HL-60 (cell line): ENCODE data around the gene CCNJ.
A peak's percentile ranks its signal among the peaks of the same experiment; 100 is the strongest.

ENCODE experiments used
- DNase-seq, 2 experiments: peaks; one replicate each; pipeline ENCODE4 v3.0.0-alpha.2; 2010 to 2020; ENCODE audit warnings: low read depth in 1 of 2, low spot score in 1 of 2
- H3K27ac ChIP-seq: fragments of 250-450 bp; sonication (Bioruptor Pico); replicated peaks from 2 replicates; pipeline ENCODE4 v1.5.1; 2020; ENCODE audit warnings: mild to moderate bottlenecking, moderate library complexity
- H3K27me3 ChIP-seq: fragments of 250-450 bp; sonication (Bioruptor Pico); 2 replicates; pipeline ENCODE4 v1.5.1; 2021; ENCODE audit warnings: mild to moderate bottlenecking, moderate library complexity; ENCODE audit not compliant: insufficient read depth, poor library complexity, severe bottlenecking
- H3K4me3 ChIP-seq: replicated peaks from 2 replicates; pipeline ENCODE4 v1.5.1; 2011; ENCODE audit warnings: mild to moderate bottlenecking, control low read depth, low read length; ENCODE audit not compliant: insufficient read depth
- CTCF ChIP-seq: IDR thresholded peaks from one replicate; pipeline ENCODE4 v1.5.1; 2011; ENCODE audit warnings: low read length, control low read depth, inconsistent platforms; ENCODE audit not compliant: insufficient read depth
- GABPA ChIP-seq: IDR thresholded peaks from 2 replicates; pipeline ENCODE4 v1.6.1; 2012; ENCODE audit warnings: low read depth
- POLR2AphosphoS5 ChIP-seq: IDR thresholded peaks from 2 replicates; pipeline ENCODE4 v1.6.1; 2012; ENCODE audit warnings: low read depth
- REST ChIP-seq: IDR thresholded peaks from 2 replicates; pipeline ENCODE4 v1.6.1; 2012; ENCODE audit warnings: low read depth; ENCODE audit not compliant: insufficient replicate concordance
- SPI1 ChIP-seq: IDR thresholded peaks from 2 replicates; pipeline ENCODE4 v1.6.1; 2012; ENCODE audit warnings: low read depth, mild to moderate bottlenecking, borderline replicate concordance

CCNJ gene

GRCh38 chr10:96093948-96094347 lies 50.6 kb downstream of the CCNJ start:
- Histone ChIP-seq H3K27ac (no peak overlapping the region), H3K27me3 (no peaks in the 10 kb centered on the region)
- TF ChIP-seq GABPA: no peak
- no peak for TF ChIP-seq SPI1
- TF ChIP-seq REST: no peak
- TF ChIP-seq CTCF: no peak
- no peak for TF ChIP-seq POLR2AphosphoS5

GRCh38 chr10:96096958-96097357 lies 53.6 kb downstream of the CCNJ start:
- Histone ChIP-seq H3K27ac (no peak overlapping the region), H3K4me3 (no peak overlapping the region), H3K27me3 (no peaks in the 10 kb centered on the region)
- DNase-seq: no peak
- TF ChIP-seq CTCF: no peak
- TF ChIP-seq REST: no peak
- peak; percentile 64; the same call in 1 of the 2 replicates for TF ChIP-seq SPI1

More at GRCh38 chr10:96093948-96094347, 50.6 kb downstream of the CCNJ start:
- no peak overlapping the region for H3K4me3 ChIP-seq
- no peak for DNase-seq

- no peaks in the 10 kb centered on the region for H3K27me3 ChIP-seq
- no peak for DNase-seq
- H3K27ac ChIP-seq: no peak overlapping the region
- H3K4me3 ChIP-seq: no peak overlapping the region
- no peak for TF ChIP-seq SPI1
These were observed 54.5 kb downstream of the CCNJ start for GRCh38 chr10:96097865-96098264.

GRCh38 chr10:96107623-96108038 lies 64.2 kb downstream of the CCNJ start:
- TF ChIP-seq REST (no peak), POLR2AphosphoS5 (no peak), GABPA (no peak), CTCF (no peak), SPI1 (no peak)
- no peak overlapping the region for H3K4me3 ChIP-seq

More at GRCh38 chr10:96107623-96108038, 64.2 kb downstream of the CCNJ start:
- H3K27ac ChIP-seq: no peak overlapping the region
- no peak for DNase-seq
- no peaks in the 10 kb centered on the region for H3K27me3 ChIP-seq
